Stimulated activated CD4-positive, alpha-beta T cell treated with anti-CD3 and anti-CD28 coated beads, TNF-alpha, amount 100 ng/mL, for 1 hour (primary cell): ENCODE results near the gene EEF2KMT.

Source experiments
- DNase-seq, 3 donors: peaks; one replicate each; pipeline ENCODE4 v3.0.0-alpha.2; 2020; ENCODE audit warnings: low read depth in 3 of 3, low spot score in 1 of 3

Gene EEF2KMT

DNA sequence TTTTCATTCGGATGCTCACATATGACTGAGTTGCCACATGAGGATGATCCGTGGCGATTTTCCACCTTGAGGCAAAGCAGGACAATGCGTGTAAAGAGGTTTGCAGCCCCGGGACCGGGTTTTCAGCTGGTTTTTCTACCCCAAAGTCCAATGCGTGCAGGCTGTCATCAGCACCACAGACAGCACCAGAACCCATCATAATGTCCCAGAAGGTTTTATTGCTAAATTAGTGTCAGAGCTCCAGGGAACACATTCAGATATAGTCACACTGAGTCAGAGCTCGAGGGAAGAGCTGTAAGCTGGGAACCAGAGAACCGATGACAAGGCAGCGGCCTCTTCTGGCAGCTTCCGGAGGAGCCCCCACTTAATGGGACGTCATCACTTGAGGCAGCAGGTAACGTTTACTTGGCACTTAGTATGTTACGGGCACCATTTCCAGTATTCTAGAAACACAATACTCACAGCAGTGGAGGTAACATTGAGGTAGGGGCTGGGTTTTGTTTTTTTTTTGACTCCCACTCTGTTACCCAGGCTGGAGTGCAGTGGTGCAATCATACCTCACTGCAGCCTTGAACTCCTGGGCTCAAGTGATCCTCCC, 54.9 kb downstream of the EEF2KMT start:
- DNase-seq, result no peak

GRCh38 chr16:5041600-5042133, 55.9 kb downstream of the EEF2KMT start:
- DNase-seq, result no peak

- no peak for DNase-seq
These were observed 57.1 kb downstream of the EEF2KMT start for GRCh38 chr16:5040451-5040850.

- no peak for DNase-seq
These were observed 61.1 kb downstream of the EEF2KMT start for GRCh38 chr16:5036228-5037156.

DNA sequence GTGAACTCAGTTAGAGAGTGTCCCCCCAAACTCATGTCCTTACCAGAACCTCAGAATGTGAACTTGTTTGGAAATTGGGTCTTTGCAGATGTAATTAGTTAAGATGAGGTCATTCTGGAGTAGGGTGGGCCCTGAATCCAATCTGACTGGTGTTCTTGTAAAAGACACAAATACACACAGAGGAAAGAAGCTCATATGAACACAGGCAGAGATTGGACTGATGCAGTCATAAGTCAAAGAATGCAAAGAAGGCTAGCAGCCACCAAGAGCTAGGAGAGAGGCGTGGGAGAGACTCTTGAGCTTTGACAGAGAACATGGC, 61.7 kb downstream of the EEF2KMT start:
- no peak for DNase-seq
